ENCODE measurements around the gene MLLT10. TPM values are rescaled to one million over a fixed set of nuclear protein-coding genes. Genes with fewer than 3 reads are reported as not detected.
"Not testable (repeated sequence)": the region's sequence is repeated elsewhere in the genome, so short reads cannot be mapped to it uniquely, and the experiment has no call there.

The MLLT10 gene
- total RNA-seq, 1 donor, result 36.1 TPM

GRCh38 chr10:21584834-21585530 is 51.0 kb downstream of the MLLT10 start:
- H3K4me3 ChIP-seq (ENCODE audit: low read depth, low read length), result no peak overlapping the region
- no peak for TF ChIP-seq CTCF (IDR thresholded peaks at IDR 0.05; ENCODE audit: insufficient read depth, low read length)
- no peak for DNase-seq (ENCODE audit: low read depth)

GRCh38 chr10:21587391-21587790 is 53.4 kb downstream of the MLLT10 start:
- no peak for TF ChIP-seq CTCF (IDR thresholded peaks at IDR 0.05; ENCODE audit: insufficient read depth, low read length)
- H3K4me3 ChIP-seq (ENCODE audit: low read depth, low read length), result no peak overlapping the region
- DNase-seq (ENCODE audit: low read depth), result no peak

DNA sequence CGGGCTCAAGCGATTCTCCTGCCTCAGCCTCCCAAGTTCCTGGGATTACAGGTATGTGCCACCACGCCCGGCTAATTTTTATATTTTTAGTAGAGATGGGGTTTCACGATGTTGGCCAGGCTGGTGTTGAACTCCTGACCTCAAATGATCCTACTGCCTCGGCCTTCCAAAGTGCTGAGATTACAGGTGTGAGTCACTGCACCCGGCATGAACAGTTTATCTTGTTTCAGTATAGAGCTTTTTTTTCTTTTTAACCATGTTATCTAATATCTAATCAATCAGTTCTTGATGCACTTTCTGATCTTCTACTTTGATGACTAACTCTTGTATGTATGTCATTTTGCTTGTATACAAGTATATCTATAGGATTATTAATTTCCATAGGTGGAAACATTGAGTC is 54.1 kb downstream of the MLLT10 start:
- not testable (repeated sequence) for DNase-seq (ENCODE audit: low read depth); H3K4me3 ChIP-seq (ENCODE audit: low read depth, low read length)

- no peak for DNase-seq (ENCODE audit: low read depth)
- TF ChIP-seq CTCF (IDR thresholded peaks at IDR 0.05; ENCODE audit: insufficient read depth, low read length), result no peak
- no peak overlapping the region for H3K4me3 ChIP-seq (ENCODE audit: low read depth, low read length)
Observed at GRCh38 chr10:21593986-21594385, 60.0 kb downstream of the MLLT10 start.

GRCh38 chr10:21599582-21599981 is 65.5 kb downstream of the MLLT10 start:
- DNase-seq (ENCODE audit: low read depth), result no peak
- no peak overlapping the region for H3K4me3 ChIP-seq (ENCODE audit: low read depth, low read length)
- no peak for TF ChIP-seq CTCF (IDR thresholded peaks at IDR 0.05; ENCODE audit: insufficient read depth, low read length)

GRCh38 chr10:21600804-21601433 is 66.9 kb downstream of the MLLT10 start:
- no peak for TF ChIP-seq CTCF (IDR thresholded peaks at IDR 0.05; ENCODE audit: insufficient read depth, low read length)
- peak; percentile 31 for DNase-seq (ENCODE audit: low read depth)
- no peak overlapping the region for H3K4me3 ChIP-seq (ENCODE audit: low read depth, low read length)

- no peak overlapping the region for H3K4me3 ChIP-seq (ENCODE audit: low read depth, low read length)
- no peak for DNase-seq (ENCODE audit: low read depth)
- TF ChIP-seq CTCF (IDR thresholded peaks at IDR 0.05; ENCODE audit: insufficient read depth, low read length), result no peak
Observed at GRCh38 chr10:21602313-21602712, 68.3 kb downstream of the MLLT10 start.
